OCI-LY3 (cell line): ENCODE results near the gene CFAP54.

Experiments used
- H2AFZ ChIP-seq: fragments of 200-600, 300-600 bp; shearing (Covaris generic); 2 replicates; pipeline ENCODE4 v1.6.0; 2014; ENCODE audit warnings: antibody characterized with exemption, low read depth, low read length
- H3K27ac ChIP-seq: fragments of 200-600, 300-600 bp; sonication (generic); 2 replicates; pipeline ENCODE4 v1.5.1; 2014; ENCODE audit warnings: mild to moderate bottlenecking, low read length, moderate library complexity, mixed read lengths
- H3K27me3 ChIP-seq: fragments of 200-600, 300-600 bp; sonication (generic); 2 replicates; pipeline ENCODE4 v1.6.1; 2014; ENCODE audit warnings: low read depth, low read length, mixed read lengths
- H3K36me3 ChIP-seq: fragments of 200-600, 300-600 bp; sonication (generic); replicated peaks from 2 replicates; pipeline ENCODE3; 2014; ENCODE audit warnings: low read depth, low read length, mixed read lengths
- H3K4me1 ChIP-seq: fragments of 300-600, 200-600 bp; sonication (generic); 2 replicates; pipeline ENCODE4 v1.6.1; 2014; ENCODE audit warnings: low read length, mixed read lengths
- H3K4me2 ChIP-seq: fragments of 200-600, 300-600 bp; sonication (generic); 2 replicates; pipeline ENCODE4 v1.6.1; 2014; ENCODE audit warnings: low read length, mixed read lengths
- H3K4me3 ChIP-seq: fragments of 300-600, 200-600 bp; sonication (generic); 2 replicates; pipeline ENCODE4 v1.5.1; 2014; ENCODE audit warnings: antibody characterized with exemption, mild to moderate bottlenecking, low read length, moderate library complexity
- H3K79me2 ChIP-seq: fragments of 300-600, 200-600 bp; shearing (Covaris generic); 2 replicates; pipeline ENCODE4 v1.6.1; 2014; ENCODE audit warnings: mild to moderate bottlenecking, low read length, mixed read lengths
- H3K9ac ChIP-seq: fragments of 300-600, 200-600 bp; shearing (Covaris generic); 2 replicates; pipeline ENCODE4 v1.6.0; 2014; ENCODE audit warnings: mild to moderate bottlenecking, low read length, moderate library complexity
- H3K9me3 ChIP-seq: fragments of 200-600, 300-600 bp; shearing (Covaris generic); 2 replicates; pipeline ENCODE4 v1.6.1; 2014; ENCODE audit warnings: low read length, mixed read lengths; ENCODE audit not compliant: insufficient read depth
- H4K20me1 ChIP-seq: fragments of 200-600, 300-600 bp; sonication (generic); 2 replicates; pipeline ENCODE4 v1.6.1; 2016; ENCODE audit warnings: low read length, mixed read lengths; ENCODE audit not compliant: insufficient read depth
- CTCF ChIP-seq: fragments of 200-600, 300-600 bp; sonication (generic); IDR thresholded peaks from 2 replicates; pipeline ENCODE4 v1.5.1; 2014; ENCODE audit warnings: antibody characterized with exemption, low read length, low read depth
- EZH2phosphoT487 ChIP-seq: fragments of 200-600 bp; shearing (Covaris generic); IDR thresholded peaks from 2 replicates; pipeline ENCODE4 v1.6.1; 2018; ENCODE audit warnings: antibody characterized with exemption, mixed run types, low read depth

Gene CFAP54

GRCh38 chr12:96502477-96502876, 13.1 kb downstream of the CFAP54 start:
- no peak overlapping the region for H3K9ac ChIP-seq
- H3K27me3 ChIP-seq = no peaks in the 10 kb centered on the region
- peaks cover 27% of the 10 kb centered on the region for H3K4me1 ChIP-seq
- no peak overlapping the region for H3K4me3 ChIP-seq
- no peaks in the 10 kb centered on the region for H3K9me3 ChIP-seq
- peak overlapping the region; percentile 45 for H3K4me2 ChIP-seq
- TF ChIP-seq EZH2phosphoT487 (no peak), CTCF (no peak)
- H3K36me3 ChIP-seq = no peaks in the 10 kb centered on the region
- 0 out of 2 replicates have a peak overlapping the region, but pooled peaks have one; percentile 9 for H3K27ac ChIP-seq
- H3K79me2 ChIP-seq = no peaks in the 10 kb centered on the region
- H2AFZ ChIP-seq = no peak overlapping the region
- no peaks in the 10 kb centered on the region for H4K20me1 ChIP-seq

- Histone ChIP-seq H3K79me2 (no peaks in the 10 kb centered on the region), H3K27me3 (no peaks in the 10 kb centered on the region), H3K4me1 (peaks cover 27% of the 10 kb centered on the region), H2AFZ (no peak overlapping the region), H4K20me1 (no peaks in the 10 kb centered on the region), H3K27ac (0 out of 2 replicates have a peak overlapping the region, but pooled peaks have one; percentile 9), H3K9ac (no peak overlapping the region), H3K4me2 (peak overlapping the region; percentile 45), H3K4me3 (no peak overlapping the region), H3K36me3 (no peaks in the 10 kb centered on the region), H3K9me3 (no peaks in the 10 kb centered on the region)
- TF ChIP-seq EZH2phosphoT487 (no peak), CTCF (no peak)
These were observed 13.7 kb downstream of the CFAP54 start for GRCh38 chr12:96502949-96503532.

GRCh38 chr12:96503976-96504375, 14.6 kb downstream of the CFAP54 start:
- H3K79me2 ChIP-seq = no peaks in the 10 kb centered on the region
- no peak overlapping the region for H3K4me3 ChIP-seq
- H4K20me1 ChIP-seq = no peaks in the 10 kb centered on the region
- H3K27ac ChIP-seq = no peak overlapping the region
- no peaks in the 10 kb centered on the region for H3K9me3 ChIP-seq
- H3K4me1 ChIP-seq = peaks cover 27% of the 10 kb centered on the region
- H3K9ac ChIP-seq = no peak overlapping the region
- TF ChIP-seq EZH2phosphoT487 = no peak
- TF ChIP-seq CTCF = no peak
- H3K36me3 ChIP-seq = no peaks in the 10 kb centered on the region
- H2AFZ ChIP-seq = no peak overlapping the region
- H3K27me3 ChIP-seq = no peaks in the 10 kb centered on the region
- no peak overlapping the region for H3K4me2 ChIP-seq

- Histone ChIP-seq H4K20me1 (no peaks in the 10 kb centered on the region), H3K36me3 (no peaks in the 10 kb centered on the region), H3K9me3 (no peaks in the 10 kb centered on the region), H3K4me1 (peaks cover 15% of the 10 kb centered on the region), H3K4me3 (no peak overlapping the region), H3K27ac (no peak overlapping the region), H3K79me2 (no peaks in the 10 kb centered on the region), H3K27me3 (no peaks in the 10 kb centered on the region), H2AFZ (no peak overlapping the region), H3K4me2 (no peak overlapping the region), H3K9ac (no peak overlapping the region)
- TF ChIP-seq EZH2phosphoT487 (no peak), CTCF (no peak)
These were observed 17.4 kb downstream of the CFAP54 start for GRCh38 chr12:96506776-96507175.
